WI38 (cell line): Measurements from ENCODE around the gene CCNY.

Experiments used
- H3K4me3 ChIP-seq: 2 replicates; pipeline ENCODE4 v1.5.1; 2011; ENCODE audit warnings: low read depth, mild to moderate bottlenecking, control low read depth, low read length
- TF ChIP-seq, protein P1 (sequence below): IDR thresholded peaks from 2 replicates; pipeline ENCODE4 v1.5.1; 2012; ENCODE audit warnings: low read depth, mild to moderate bottlenecking, control low read depth, low read length

CCNY gene

GRCh38 chr10:35561715-35562114 lies 225.4 kb downstream of the CCNY start:
- no peak overlapping the region for H3K4me3 ChIP-seq
- TF ChIP-seq, protein P1, sequence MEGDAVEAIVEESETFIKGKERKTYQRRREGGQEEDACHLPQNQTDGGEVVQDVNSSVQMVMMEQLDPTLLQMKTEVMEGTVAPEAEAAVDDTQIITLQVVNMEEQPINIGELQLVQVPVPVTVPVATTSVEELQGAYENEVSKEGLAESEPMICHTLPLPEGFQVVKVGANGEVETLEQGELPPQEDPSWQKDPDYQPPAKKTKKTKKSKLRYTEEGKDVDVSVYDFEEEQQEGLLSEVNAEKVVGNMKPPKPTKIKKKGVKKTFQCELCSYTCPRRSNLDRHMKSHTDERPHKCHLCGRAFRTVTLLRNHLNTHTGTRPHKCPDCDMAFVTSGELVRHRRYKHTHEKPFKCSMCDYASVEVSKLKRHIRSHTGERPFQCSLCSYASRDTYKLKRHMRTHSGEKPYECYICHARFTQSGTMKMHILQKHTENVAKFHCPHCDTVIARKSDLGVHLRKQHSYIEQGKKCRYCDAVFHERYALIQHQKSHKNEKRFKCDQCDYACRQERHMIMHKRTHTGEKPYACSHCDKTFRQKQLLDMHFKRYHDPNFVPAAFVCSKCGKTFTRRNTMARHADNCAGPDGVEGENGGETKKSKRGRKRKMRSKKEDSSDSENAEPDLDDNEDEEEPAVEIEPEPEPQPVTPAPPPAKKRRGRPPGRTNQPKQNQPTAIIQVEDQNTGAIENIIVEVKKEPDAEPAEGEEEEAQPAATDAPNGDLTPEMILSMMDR = no peak

DNA sequence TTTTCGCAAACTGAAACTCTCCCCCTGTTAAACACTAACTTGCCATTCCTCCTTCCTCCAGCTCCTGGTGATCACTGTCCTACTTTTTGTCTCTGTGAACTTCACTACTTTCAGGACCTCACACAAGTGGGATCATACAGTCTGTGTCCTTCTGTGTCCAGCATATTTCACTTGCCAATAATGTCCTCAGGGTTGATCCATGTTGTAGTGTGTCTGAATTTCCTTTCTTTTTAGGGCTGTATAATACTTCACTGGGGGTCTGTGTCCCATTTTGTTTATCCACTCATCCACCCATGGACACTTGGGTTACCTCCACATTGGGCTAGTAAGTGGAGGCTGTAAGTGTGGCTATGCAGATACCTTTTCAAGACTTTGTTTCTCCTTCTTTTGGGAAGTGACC lies 226.1 kb downstream of the CCNY start:
- TF ChIP-seq, protein P1 = no peak
- no peak overlapping the region for H3K4me3 ChIP-seq

DNA sequence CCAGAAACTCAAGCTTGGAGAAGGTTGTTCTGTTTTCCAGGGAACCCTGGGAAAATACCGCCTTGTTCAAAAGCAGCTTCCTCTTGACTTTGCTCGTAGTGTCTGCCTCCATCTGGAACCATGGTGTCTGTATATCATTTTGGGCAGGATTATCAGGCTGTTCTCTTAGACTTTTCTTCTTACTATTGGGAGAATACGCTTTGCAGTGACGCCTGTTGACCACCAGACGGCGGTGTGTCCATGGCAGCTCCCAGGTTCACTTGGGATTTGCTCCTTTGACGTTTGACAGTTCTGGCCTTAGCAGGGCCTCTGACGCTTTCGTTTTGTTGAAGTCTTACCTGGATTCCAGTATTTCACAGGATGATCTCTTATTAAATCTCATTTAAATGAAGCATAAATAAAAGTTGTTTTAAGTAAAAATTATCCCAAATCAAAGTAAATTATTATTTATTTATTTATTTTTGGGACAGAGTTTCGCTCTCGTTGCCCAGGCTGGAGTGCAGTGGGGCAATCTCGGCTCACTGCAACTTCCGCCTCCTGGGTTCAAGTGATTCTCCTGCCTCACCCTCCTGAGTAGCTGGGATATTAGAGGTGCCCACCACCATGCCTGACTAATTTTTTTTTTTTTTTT lies 227.1 kb downstream of the CCNY start:
- TF ChIP-seq, protein P1 = peak; percentile 100
- H3K4me3 ChIP-seq = no peak overlapping the region

DNA sequence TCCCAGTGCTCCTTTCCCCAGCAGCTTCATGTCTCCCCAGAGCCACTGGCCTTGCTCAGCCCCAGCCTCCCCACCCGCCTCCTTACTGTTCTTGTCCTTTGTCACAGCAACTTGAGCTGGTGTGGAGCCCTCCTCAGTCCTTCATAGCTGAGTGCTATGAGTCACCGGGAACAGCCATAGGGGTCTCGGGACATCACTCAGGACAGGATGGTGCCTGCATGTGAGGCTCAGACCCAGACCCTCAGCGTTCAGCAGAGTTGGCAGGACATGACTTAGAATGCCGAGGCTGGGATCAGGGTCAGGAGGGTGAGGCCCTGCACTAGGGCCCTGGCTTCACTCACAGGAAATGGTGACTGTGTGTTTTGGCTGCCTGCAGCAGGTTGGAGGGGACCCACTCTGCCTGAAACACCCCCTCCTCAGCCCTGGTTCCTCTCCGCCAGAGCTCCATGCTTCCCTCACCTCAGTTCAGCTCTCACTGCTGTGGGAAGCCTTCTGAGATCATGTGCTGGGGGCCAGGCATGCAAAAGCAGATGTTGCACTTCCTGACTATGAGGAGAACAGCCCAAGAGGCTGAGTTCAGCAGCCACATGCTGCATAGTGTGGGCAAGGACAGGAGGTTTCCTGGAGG lies 228.1 kb downstream of the CCNY start:
- no peak overlapping the region for H3K4me3 ChIP-seq
- TF ChIP-seq, protein P1 = no peak

DNA sequence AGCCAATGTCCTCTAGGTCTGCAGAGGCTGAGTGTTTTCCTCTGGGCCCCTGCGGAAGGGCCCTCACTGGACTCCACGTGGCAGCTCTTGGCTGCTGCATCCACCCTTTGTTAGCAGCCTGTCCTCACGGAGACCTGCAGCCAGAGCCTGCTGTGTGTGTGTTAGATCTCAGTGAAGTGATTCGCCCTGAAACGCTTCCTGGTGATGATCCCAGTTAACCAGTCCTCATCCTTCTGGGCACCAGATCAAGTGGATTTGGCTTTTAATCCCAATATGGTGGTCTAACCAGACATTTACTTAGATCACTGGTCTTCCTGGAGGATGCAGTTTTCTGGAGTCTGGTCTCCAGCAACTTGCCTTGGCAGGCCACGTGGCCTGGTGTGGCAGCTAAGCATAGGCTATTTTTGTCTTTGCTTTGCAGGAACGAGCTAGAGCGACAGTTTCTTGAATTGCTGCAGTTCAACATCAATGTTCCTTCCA lies 229.3 kb downstream of the CCNY start:
- H3K4me3 ChIP-seq = no peak overlapping the region
- TF ChIP-seq, protein P1 = no peak

GRCh38 chr10:35567951-35568350 lies 231.6 kb downstream of the CCNY start:
- H3K4me3 ChIP-seq = no peak overlapping the region
- TF ChIP-seq, protein P1 = no peak

DNA sequence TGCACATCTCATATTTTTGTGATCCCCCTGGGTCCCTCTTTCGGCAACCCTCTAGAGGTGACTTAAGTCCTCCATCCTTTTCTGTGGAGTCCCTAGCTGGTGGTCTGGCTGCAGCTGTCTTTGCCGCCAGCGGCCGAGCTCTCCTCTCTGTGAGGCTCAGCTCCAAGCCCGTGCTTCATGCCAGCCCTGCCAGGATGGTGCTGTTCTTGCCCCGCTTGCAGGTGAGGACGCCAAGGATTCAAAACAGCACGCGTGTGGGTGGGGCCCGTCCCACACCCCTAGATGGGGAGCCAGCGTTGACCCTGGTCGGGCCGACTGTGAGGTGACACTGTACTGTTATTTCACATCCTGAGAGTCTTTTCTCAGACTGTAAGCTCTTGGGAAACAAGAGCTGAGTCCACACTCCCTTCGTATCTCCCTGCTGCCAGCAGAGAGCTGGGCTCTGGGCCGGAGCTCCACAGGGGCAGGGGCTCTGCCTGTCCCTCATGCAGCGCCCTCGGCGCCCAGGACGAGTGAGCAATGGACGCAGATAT lies 232.2 kb downstream of the CCNY start:
- no peak overlapping the region for H3K4me3 ChIP-seq
- TF ChIP-seq, protein P1 = no peak
